Measurements from ENCODE around the gene TBC1D10A. TPM values are rescaled to one million over a fixed set of nuclear protein-coding genes. Genes with fewer than 3 reads are reported as not detected.
A peak's percentile ranks its signal among the peaks of the same experiment; 100 is the strongest.

The TBC1D10A gene
- total and polyA plus RNA-seq, 2 experiments from 2014 or later, result 3.3 to 8.8 TPM

- no peak for TF ChIP-seq CTCF (conservative IDR thresholded peaks at IDR 0.05; ENCODE audit: low read depth in 2 of 2)
- no peak for TF ChIP-seq CREB1 (CRISPR knock-in tag; IDR thresholded peaks at IDR 0.05; ENCODE audit: low read depth)
- no peak for TF ChIP-seq ZNF462 (CRISPR knock-in tag; IDR thresholded peaks at IDR 0.05)
Observed at GRCh38 chr22:30362651-30363281, 36.0 kb upstream of the TBC1D10A start (continued).

GRCh38 chr22:30361916-30362650 is 35.3 kb upstream of the TBC1D10A start:
- H3K27me3 Mint-ChIP-seq (ENCODE audit: insufficient read depth, low read depth, poor library complexity), result peaks cover 11% of the 10 kb centered on the region
- 0 out of 2 replicates have a peak, but pooled peaks cover 12% of the 10 kb centered on the region for H3F3A ChIP-seq (replicated peaks; ENCODE audit: low read depth)
- H4K20me1 ChIP-seq (replicated peaks; ENCODE audit: insufficient read depth), result no peaks in the 10 kb centered on the region
- H3K4me1 Mint-ChIP-seq, result peaks cover 27% of the 10 kb centered on the region
- peak overlapping the region; percentile 23 for H3K27ac Mint-ChIP-seq
- no peak for DNase-seq (ENCODE audit: low spot score)
- no peak for ATAC-seq
- H3K27me3 ChIP-seq (ENCODE audit: insufficient read depth), result no peaks in the 10 kb centered on the region
- H3K27ac ChIP-seq (ENCODE audit: low read depth), result peak overlapping the region; percentile 72; the same call in 1 of the 2 replicates
- 0 out of 2 replicates have a peak, but pooled peaks cover 5% of the 10 kb centered on the region for H3K79me2 ChIP-seq (replicated peaks; ENCODE audit: insufficient read depth)
- H3K36me3 ChIP-seq (ENCODE audit: insufficient read depth), result no peaks in the 10 kb centered on the region
- H3K4me3 Mint-ChIP-seq, result peak overlapping the region; percentile 14; the same call in 1 of the 3 replicates
- H3K4me3 ChIP-seq, result 0 out of 2 replicates have a peak overlapping the region, but pooled peaks have one; percentile 30
- no peaks in the 10 kb centered on the region for H3K9me2 ChIP-seq (ENCODE audit: insufficient read depth)
- peaks cover 6% of the 10 kb centered on the region; the same call in 1 of the 3 replicates for H3K36me3 Mint-ChIP-seq (ENCODE audit: low read depth)
- peak overlapping the region; percentile 69; the same call in 1 of the 2 replicates for H3K4me2 ChIP-seq
- peaks cover 23% of the 10 kb centered on the region for H3K4me1 ChIP-seq (ENCODE audit: insufficient read depth)
- no peaks in the 10 kb centered on the region for H3K9me3 Mint-ChIP-seq
- peak overlapping the region; percentile 29; the same call in 1 of the 2 replicates for H2AFZ ChIP-seq
- no peak for TF ChIP-seq STAT1 (IDR thresholded peaks at IDR 0.05; ENCODE audit: unreplicated experiment)
- no peak for TF ChIP-seq JUNB (IDR thresholded peaks at IDR 0.05; ENCODE audit: unreplicated experiment)
- TF ChIP-seq ZNF114 (CRISPR knock-in tag; IDR thresholded peaks at IDR 0.05), result no peak
- TF ChIP-seq REST (IDR thresholded peaks at IDR 0.05; ENCODE audit: unreplicated experiment), result no peak
- TF ChIP-seq EZH2phosphoT487 (IDR thresholded peaks at IDR 0.05; ENCODE audit: unreplicated experiment), result no peak
- TF ChIP-seq NANOG (IDR thresholded peaks at IDR 0.05; ENCODE audit: borderline replicate concordance), result no peak
